Astrocyte (in vitro differentiated cells and primary cell): ENCODE data around the gene HMCN1.

Experiments
- EZH2 ChIP-seq: IDR thresholded peaks from 2 replicates; pipeline ENCODE4 v1.6.1; 2012; ENCODE audit warnings: mild to moderate bottlenecking, low read length, inconsistent platforms; ENCODE audit not compliant: insufficient read depth
- TF ChIP-seq, protein P1 (sequence below): IDR thresholded peaks from 2 replicates; pipeline ENCODE4 v1.5.1; 2011; ENCODE audit warnings: low read depth, mild to moderate bottlenecking, inconsistent platforms, low read length, moderate library complexity; ENCODE audit not compliant: insufficient read depth

DNA sequence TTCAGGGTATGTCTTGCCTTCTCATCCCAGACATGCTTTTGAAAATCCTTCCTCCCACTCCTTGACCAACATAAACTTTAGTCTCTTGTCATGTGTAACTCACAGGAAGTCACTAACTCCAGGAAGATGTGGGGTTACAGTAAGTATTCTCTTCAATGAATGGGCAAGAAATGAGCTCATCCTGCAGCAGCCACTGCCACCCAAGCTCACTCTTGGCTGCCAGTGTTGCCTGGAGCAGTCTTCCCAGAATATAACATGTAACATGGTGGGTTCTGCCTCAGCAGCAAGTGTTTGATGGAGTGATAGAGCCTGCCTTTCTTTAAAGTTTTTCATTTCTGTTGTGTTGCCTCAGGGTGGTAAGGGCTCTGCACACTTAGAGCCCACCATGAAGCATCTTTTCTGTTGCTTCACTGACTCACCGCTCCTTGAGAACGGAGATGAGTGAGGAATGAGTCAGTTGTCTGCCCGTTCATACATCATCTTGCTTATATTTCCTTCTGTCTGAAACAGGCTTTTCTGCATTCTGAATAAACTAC is 453.9 kb downstream of the HMCN1 start:
- TF ChIP-seq, protein P1, sequence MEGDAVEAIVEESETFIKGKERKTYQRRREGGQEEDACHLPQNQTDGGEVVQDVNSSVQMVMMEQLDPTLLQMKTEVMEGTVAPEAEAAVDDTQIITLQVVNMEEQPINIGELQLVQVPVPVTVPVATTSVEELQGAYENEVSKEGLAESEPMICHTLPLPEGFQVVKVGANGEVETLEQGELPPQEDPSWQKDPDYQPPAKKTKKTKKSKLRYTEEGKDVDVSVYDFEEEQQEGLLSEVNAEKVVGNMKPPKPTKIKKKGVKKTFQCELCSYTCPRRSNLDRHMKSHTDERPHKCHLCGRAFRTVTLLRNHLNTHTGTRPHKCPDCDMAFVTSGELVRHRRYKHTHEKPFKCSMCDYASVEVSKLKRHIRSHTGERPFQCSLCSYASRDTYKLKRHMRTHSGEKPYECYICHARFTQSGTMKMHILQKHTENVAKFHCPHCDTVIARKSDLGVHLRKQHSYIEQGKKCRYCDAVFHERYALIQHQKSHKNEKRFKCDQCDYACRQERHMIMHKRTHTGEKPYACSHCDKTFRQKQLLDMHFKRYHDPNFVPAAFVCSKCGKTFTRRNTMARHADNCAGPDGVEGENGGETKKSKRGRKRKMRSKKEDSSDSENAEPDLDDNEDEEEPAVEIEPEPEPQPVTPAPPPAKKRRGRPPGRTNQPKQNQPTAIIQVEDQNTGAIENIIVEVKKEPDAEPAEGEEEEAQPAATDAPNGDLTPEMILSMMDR: no peak
- TF ChIP-seq EZH2: no peak
